ENCODE measurements around the gene FLNB. TPM values are rescaled to one million over a fixed set of nuclear protein-coding genes. Genes with fewer than 3 reads are reported as not detected.

FLNB gene
- total RNA-seq, 1 donor = 274 TPM

GRCh38 chr3:58018892-58019742 lies 10.9 kb downstream of the FLNB start:
- Histone ChIP-seq H3K27me3 (ENCODE audit: insufficient read depth, low read length) (no peaks in the 10 kb centered on the region), H3K9me3 (ENCODE audit: low read depth, low read length) (no peaks in the 10 kb centered on the region), H3K4me3 (ENCODE audit: insufficient read depth, low read length) (no peak overlapping the region), H3K4me1 (ENCODE audit: insufficient read depth, low read length) (peaks cover 8% of the 10 kb centered on the region), H3K27ac (ENCODE audit: low read depth, low read length) (no peak overlapping the region), H4K20me1 (ENCODE audit: insufficient read depth, low read length) (peaks cover 79% of the 10 kb centered on the region), H2AFZ (ENCODE audit: low read length) (no peak overlapping the region), H3K36me3 (ENCODE audit: insufficient read depth, low read length) (peaks cover 4% of the 10 kb centered on the region), H3K4me2 (ENCODE audit: insufficient read depth, low read length) (no peak overlapping the region), H3K79me2 (ENCODE audit: insufficient read depth, low read length) (peaks cover 96% of the 10 kb centered on the region)
- DNase-seq (ENCODE audit: insufficient read length, low spot score, missing footprints) = no peak
- TF ChIP-seq CTCF (IDR thresholded peaks at IDR 0.05; ENCODE audit: extremely low read depth, low read depth, low read length) = no peak

DNA sequence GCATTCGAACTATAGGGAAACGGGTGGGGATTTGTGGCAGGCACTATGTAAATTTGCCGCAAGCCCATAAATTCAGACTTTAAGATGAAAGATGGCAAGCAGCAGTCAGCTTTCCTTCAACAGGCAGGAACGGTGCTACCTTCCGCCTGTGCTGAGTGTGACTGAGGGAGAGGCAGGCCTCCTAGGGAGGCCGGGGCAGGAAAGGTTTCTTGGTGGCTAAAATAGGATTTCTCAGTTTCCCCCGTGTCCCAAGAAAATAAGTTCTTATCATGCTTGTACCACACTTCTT lies 12.5 kb downstream of the FLNB start:
- TF ChIP-seq CTCF (IDR thresholded peaks at IDR 0.05; ENCODE audit: extremely low read depth, low read depth, low read length) = no peak
- peaks cover 95% of the 10 kb centered on the region for H3K79me2 ChIP-seq (ENCODE audit: insufficient read depth, low read length)
- no peaks in the 10 kb centered on the region for H3K9me3 ChIP-seq (ENCODE audit: low read depth, low read length)
- no peak overlapping the region for H3K4me2 ChIP-seq (ENCODE audit: insufficient read depth, low read length)
- peaks cover 75% of the 10 kb centered on the region for H4K20me1 ChIP-seq (ENCODE audit: insufficient read depth, low read length)
- no peak for DNase-seq (ENCODE audit: insufficient read length, low spot score, missing footprints)
- peaks cover 4% of the 10 kb centered on the region for H3K36me3 ChIP-seq (ENCODE audit: insufficient read depth, low read length)
- no peak overlapping the region for H3K27ac ChIP-seq (ENCODE audit: low read depth, low read length)
- no peaks in the 10 kb centered on the region for H3K4me1 ChIP-seq (ENCODE audit: insufficient read depth, low read length)
- H3K27me3 ChIP-seq (ENCODE audit: insufficient read depth, low read length) = no peaks in the 10 kb centered on the region
- no peak overlapping the region for H3K4me3 ChIP-seq (ENCODE audit: insufficient read depth, low read length)
- H2AFZ ChIP-seq (ENCODE audit: low read length) = no peak overlapping the region

GRCh38 chr3:58021072-58021959 lies 13.1 kb downstream of the FLNB start:
- peaks cover 5% of the 10 kb centered on the region for H3K4me1 ChIP-seq (ENCODE audit: insufficient read depth, low read length)
- H3K4me2 ChIP-seq (ENCODE audit: insufficient read depth, low read length) = no peak overlapping the region
- H3K4me3 ChIP-seq (ENCODE audit: insufficient read depth, low read length) = no peak overlapping the region
- H3K27me3 ChIP-seq (ENCODE audit: insufficient read depth, low read length) = no peaks in the 10 kb centered on the region
- peaks cover 76% of the 10 kb centered on the region for H4K20me1 ChIP-seq (ENCODE audit: insufficient read depth, low read length)
- no peaks in the 10 kb centered on the region for H3K9me3 ChIP-seq (ENCODE audit: low read depth, low read length)
- H3K36me3 ChIP-seq (ENCODE audit: insufficient read depth, low read length) = peaks cover 4% of the 10 kb centered on the region
- no peak overlapping the region for H3K27ac ChIP-seq (ENCODE audit: low read depth, low read length)
- no peak overlapping the region for H2AFZ ChIP-seq (ENCODE audit: low read length)
- DNase-seq (ENCODE audit: insufficient read length, low spot score, missing footprints) = no peak
- peaks cover 95% of the 10 kb centered on the region for H3K79me2 ChIP-seq (ENCODE audit: insufficient read depth, low read length)
- TF ChIP-seq CTCF (IDR thresholded peaks at IDR 0.05; ENCODE audit: extremely low read depth, low read depth, low read length) = no peak

DNA sequence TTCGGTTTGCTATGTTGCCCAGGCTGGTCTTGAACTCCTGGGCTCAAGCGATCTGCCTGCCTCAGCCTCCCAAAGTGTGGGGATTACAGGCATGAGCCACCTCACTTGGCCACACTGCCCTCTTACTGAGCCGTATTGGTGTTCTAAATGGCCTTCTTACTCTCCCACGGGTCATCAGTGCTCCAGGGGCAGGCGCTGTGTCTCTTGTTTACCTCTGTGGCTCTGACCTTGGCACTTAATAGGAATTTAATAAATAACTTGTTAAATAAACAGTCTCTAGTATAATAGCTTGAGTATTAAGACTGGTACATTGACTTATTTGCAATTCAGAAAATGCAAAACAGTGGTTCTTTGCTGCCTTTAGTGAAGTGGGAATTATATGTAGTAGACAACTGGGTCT lies 13.7 kb downstream of the FLNB start:
- peaks cover 4% of the 10 kb centered on the region for H3K36me3 ChIP-seq (ENCODE audit: insufficient read depth, low read length)
- H3K27ac ChIP-seq (ENCODE audit: low read depth, low read length) = no peak overlapping the region
- no peak for TF ChIP-seq CTCF (IDR thresholded peaks at IDR 0.05; ENCODE audit: extremely low read depth, low read depth, low read length)
- H2AFZ ChIP-seq (ENCODE audit: low read length) = no peak overlapping the region
- DNase-seq (ENCODE audit: insufficient read length, low spot score, missing footprints) = no peak
- peaks cover 82% of the 10 kb centered on the region for H4K20me1 ChIP-seq (ENCODE audit: insufficient read depth, low read length)
- H3K9me3 ChIP-seq (ENCODE audit: low read depth, low read length) = no peaks in the 10 kb centered on the region
- H3K27me3 ChIP-seq (ENCODE audit: insufficient read depth, low read length) = no peaks in the 10 kb centered on the region
- H3K4me3 ChIP-seq (ENCODE audit: insufficient read depth, low read length) = no peak overlapping the region
- peaks cover 9% of the 10 kb centered on the region for H3K4me1 ChIP-seq (ENCODE audit: insufficient read depth, low read length)
- no peak overlapping the region for H3K4me2 ChIP-seq (ENCODE audit: insufficient read depth, low read length)
- peaks cover 96% of the 10 kb centered on the region for H3K79me2 ChIP-seq (ENCODE audit: insufficient read depth, low read length)
